ENCODE measurements around the gene OPA3. TPM values are rescaled to one million over a fixed set of nuclear protein-coding genes. Genes with fewer than 3 reads are reported as not detected.

Gene OPA3
- total RNA-seq, 1 experiment from 2014 or later: 10.1 TPM

GRCh38 chr19:45589768-45590167 lies 5.2 kb upstream of the OPA3 start:
- Mint-ChIP-seq H3K36me3 (no peaks in the 10 kb centered on the region), H3K27me3 (ENCODE audit: low read depth) (peaks cover 49% of the 10 kb centered on the region), H3K4me3 (no peak overlapping the region), H3K27ac (no peak overlapping the region), H3K9me3 (no peaks in the 10 kb centered on the region), H3K4me1 (0 out of 2 replicates have a peak, but pooled peaks cover 3% of the 10 kb centered on the region)
- no peak for ATAC-seq
- POLR2A ChIA-PET: no interaction called here
- DNase-seq (ENCODE audit: low spot score): no peak
- CTCF ChIA-PET: interaction anchor here (2.1 to 2.6 kb wide), 2 partner anchors 31 to 53 kb away, joined by 15 to 86 read pairs; no protein-coding TSS in a partner anchor
- TF ChIP-seq FOXP1 (CRISPR knock-in tag; IDR thresholded peaks at IDR 0.05; ENCODE audit: borderline replicate concordance) (no peak), ETV6 (CRISPR knock-in tag; IDR thresholded peaks at IDR 0.05) (no peak), RORB (CRISPR knock-in tag; IDR thresholded peaks at IDR 0.05) (no peak), SP1 (CRISPR knock-in tag; conservative IDR thresholded peaks at IDR 0.05) (no peak), NFATC4 (CRISPR knock-in tag; IDR thresholded peaks at IDR 0.05) (no peak), AR (CRISPR knock-in tag; IDR thresholded peaks at IDR 0.05) (no peak), FOXJ3 (CRISPR knock-in tag; IDR thresholded peaks at IDR 0.05; ENCODE audit: borderline replicate concordance) (no peak), ZNF317 (CRISPR knock-in tag; IDR thresholded peaks at IDR 0.05; ENCODE audit: borderline replicate concordance, low read depth) (no peak), ZNF219 (CRISPR knock-in tag; IDR thresholded peaks at IDR 0.05; ENCODE audit: borderline replicate concordance) (no peak), NFYB (CRISPR knock-in tag; conservative IDR thresholded peaks at IDR 0.05; ENCODE audit: low read depth) (no peak), ZNF416 (CRISPR knock-in tag; IDR thresholded peaks at IDR 0.05) (no peak), HMGXB4 (CRISPR knock-in tag; IDR thresholded peaks at IDR 0.05) (no peak), ZNF532 (CRISPR knock-in tag; IDR thresholded peaks at IDR 0.05; ENCODE audit: borderline replicate concordance) (no peak), TEAD4 (CRISPR knock-in tag; IDR thresholded peaks at IDR 0.05) (no peak), ERG (CRISPR knock-in tag; IDR thresholded peaks at IDR 0.05) (no peak), ZNF425 (CRISPR knock-in tag; conservative IDR thresholded peaks at IDR 0.05) (no peak), ATF1 (CRISPR knock-in tag; IDR thresholded peaks at IDR 0.05) (no peak), GABPB1 (CRISPR knock-in tag; IDR thresholded peaks at IDR 0.05) (no peak), ZNF232 (CRISPR knock-in tag; IDR thresholded peaks at IDR 0.05) (no peak)

Measured in WTC11 (cell line).